ENCODE results near the gene GSE1.
A peak's percentile ranks its signal among the peaks of the same experiment; 100 is the strongest.

Gene GSE1

GRCh38 chr16:85680352-85680944, 67.3 kb downstream of the GSE1 start:
- no peak for DNase-seq (ENCODE audit: low read depth)

- no peak for DNase-seq (ENCODE audit: low read depth)
Measured at GRCh38 chr16:85681255-85681654, 68.1 kb downstream of the GSE1 start.

DNA sequence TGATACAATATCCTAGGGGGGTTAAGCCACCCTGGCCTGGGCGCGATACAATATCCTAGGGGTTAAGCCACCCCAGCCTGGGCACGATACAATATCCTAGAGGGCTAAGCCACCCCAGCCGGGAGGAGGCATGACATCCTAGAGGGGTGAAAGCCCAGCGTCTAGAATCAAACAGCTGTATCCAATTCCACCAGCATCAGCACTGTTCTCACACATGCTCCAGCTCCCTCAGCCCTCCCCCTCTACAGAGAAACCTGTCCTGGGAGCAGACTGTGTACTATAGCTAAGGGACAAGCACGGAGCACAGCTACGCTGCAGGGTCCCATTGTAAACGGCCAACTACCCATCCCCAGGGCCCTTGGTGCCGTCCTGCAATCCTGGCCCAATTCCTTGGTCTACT, 69.4 kb downstream of the GSE1 start:
- no peak for DNase-seq (ENCODE audit: low read depth)

DNA sequence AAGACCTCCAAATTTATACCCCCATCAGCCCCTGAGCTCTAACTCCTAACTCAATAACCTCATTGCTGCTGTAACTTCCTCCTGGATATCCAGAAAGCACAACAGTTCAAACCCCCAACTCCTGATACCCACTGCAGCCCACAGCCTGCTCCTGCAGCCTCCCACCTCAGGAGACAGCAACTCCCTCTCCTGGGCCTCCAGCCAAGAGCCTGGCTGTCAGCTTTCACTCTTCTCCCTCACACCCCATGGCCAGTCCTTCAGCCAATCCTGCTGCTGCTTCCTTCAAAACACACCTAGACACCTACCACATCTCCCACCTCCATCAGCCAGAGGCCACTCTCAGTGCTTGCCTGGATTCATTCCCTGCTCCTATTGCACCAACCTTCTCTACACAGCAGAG, 70.2 kb downstream of the GSE1 start:
- DNase-seq (ENCODE audit: low read depth): no peak

DNA sequence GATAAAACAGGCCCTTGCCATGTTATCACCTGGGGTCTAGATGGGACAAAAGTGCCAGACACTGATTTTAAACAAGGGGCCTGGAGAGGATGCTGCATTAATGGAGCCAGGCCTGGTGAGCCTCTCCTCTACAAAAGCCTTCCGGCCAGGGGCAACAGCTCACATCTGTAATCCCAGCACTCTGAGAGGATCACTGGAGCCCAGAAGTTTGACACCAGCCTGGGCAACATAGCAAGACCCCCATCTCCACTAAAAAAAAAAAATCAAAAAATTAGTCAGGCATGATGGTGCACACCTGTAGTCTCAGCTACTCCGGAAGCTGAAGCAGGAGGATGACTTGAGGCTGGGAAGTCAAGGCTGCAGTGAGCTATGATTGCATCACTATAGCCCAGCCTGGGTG, 72.1 kb downstream of the GSE1 start:
- no peak for DNase-seq (ENCODE audit: low read depth)

GRCh38 chr16:85686912-85687591, 73.9 kb downstream of the GSE1 start:
- DNase-seq (ENCODE audit: low read depth): no peak

DNA sequence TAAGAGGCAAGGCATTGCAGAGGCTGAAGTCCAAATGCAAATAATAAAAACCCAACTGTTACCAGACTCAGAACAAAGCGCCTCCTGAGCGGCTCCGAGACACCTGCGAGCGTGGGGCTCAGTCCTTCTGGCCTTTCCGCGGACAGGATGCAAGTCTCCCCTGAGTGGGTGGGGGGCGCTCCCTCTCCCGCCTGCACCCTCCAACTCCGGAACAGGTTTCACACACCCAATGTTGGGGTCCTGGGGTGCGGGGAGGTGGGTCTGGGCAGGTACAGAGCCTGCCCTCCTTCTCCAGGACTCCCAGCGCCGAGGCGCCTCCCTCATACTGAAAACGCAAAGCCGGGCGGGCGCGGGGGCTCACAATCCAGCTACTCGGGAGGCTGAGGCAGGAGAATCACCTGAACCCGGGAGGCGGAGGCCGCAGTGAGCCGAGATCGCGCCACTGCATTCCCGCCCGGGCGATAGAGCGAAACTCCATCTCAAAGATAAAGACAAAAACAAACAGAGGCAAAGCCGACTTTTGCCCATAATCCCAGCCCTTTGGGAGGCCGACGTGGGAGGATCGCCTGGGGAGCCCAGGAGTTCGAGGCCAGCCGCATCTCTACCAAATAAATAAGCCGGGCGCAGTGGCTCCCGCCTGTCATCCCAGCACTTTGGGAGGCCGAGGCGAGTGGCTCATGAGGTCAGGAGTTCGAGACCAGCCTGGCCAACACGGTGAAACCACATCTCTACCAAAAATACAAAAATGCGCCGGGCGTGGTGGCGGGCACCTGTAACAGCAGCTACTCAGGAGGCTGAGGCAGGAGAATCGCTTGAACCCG, 74.7 kb downstream of the GSE1 start:
- DNase-seq (ENCODE audit: low read depth): no peak

- DNase-seq (ENCODE audit: low read depth): peak; percentile 19
Measured at GRCh38 chr16:85688586-85689284, 75.6 kb downstream of the GSE1 start, which contains the start of gene GINS2. Gene GINS2 (minus strand): TSS chr16:85688954. CDS start chr16:85688898, 56 bp downstream.

- no peak for DNase-seq (ENCODE audit: low read depth)
Measured at GRCh38 chr16:85689285-85689949, 76.3 kb downstream of the GSE1 start.

GRCh38 chr16:85689950-85690320, 76.8 kb downstream of the GSE1 start:
- DNase-seq (ENCODE audit: low read depth): no peak

- DNase-seq (ENCODE audit: low read depth): no peak
Measured at GRCh38 chr16:85690469-85691064, 77.4 kb downstream of the GSE1 start.

- no peak for DNase-seq (ENCODE audit: low read depth)
Measured at GRCh38 chr16:85695196-85696128, 82.3 kb downstream of the GSE1 start.

DNA sequence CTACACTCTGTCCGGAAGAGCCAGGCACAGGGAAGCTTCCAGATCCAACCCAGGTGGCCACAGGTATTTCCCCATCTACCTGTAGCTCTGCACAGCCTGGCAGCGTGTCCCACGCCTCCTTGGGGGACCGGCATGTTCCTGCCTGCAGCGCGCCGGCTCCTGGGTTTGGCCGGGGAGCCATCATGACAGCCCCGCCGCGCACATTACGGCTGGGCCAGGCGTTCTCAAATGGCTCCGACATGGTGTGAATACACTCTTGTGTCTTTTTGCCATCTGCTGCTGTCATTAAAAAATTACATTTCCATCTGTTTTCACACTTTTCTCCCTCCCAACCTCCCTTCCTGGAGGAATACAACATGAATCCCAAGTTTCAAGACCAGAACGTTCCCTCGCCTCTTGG, 83.7 kb downstream of the GSE1 start:
- no peak for DNase-seq (ENCODE audit: low read depth)

DNA sequence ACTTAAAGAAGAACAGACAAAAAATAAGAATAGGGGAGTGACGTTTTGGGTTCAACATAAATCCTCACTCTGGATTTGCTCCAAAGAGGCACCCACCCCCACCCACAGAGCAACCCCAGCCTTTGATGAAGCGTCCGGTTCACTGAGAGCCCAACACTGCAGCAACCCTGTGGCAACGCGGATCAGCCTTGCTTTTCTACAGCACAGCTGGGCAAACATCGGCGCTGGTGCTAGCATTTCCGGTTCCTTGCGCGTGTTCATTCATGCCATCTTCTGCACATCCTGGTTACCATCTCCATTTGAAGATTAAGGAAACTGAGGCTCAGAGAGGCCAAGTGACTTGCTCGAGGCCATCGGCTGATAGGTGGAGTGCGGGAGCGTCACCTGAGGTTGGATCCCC, 84.3 kb downstream of the GSE1 start:
- no peak for DNase-seq (ENCODE audit: low read depth)

GRCh38 chr16:85698459-85698891, 85.4 kb downstream of the GSE1 start:
- DNase-seq (ENCODE audit: low read depth): no peak

DNA sequence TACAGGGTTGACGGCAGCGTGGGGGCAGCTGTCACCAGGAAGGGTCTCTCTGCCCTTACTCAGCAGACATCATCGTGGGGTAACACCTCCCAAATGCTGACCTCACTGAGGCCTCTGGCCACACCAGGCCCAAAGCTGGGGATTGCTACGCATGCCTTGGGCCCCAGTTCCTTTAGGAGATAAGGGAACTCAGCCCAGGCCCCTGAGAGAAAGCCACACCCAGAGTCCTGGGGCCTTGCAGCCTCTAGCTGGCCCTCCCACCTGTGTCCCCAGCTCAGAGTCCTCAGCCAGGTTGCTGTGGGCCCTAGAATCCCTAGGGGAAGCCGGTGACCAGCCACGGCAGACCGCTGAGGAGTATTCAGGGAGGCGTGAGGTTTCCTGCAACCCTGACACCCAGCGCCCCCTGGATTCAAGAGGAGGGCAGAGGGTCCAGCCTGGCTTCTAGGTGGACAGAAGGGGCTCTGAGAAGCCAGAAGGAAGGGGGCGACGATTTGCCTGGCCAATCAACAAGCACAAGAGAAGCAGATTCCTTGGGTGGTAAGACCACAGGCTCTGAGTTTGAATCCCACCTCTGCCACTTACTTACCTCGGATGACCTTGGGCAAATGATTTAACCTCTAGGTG, 85.9 kb downstream of the GSE1 start:
- no peak for DNase-seq (ENCODE audit: low read depth)

GRCh38 chr16:85699628-85700027, 86.5 kb downstream of the GSE1 start:
- no peak for DNase-seq (ENCODE audit: low read depth)

GRCh38 chr16:85704011-85704410, 90.9 kb downstream of the GSE1 start:
- no peak for DNase-seq (ENCODE audit: low read depth)

GRCh38 chr16:85704900-85705846, 92.1 kb downstream of the GSE1 start:
- no peak for DNase-seq (ENCODE audit: low read depth)

Data from non-pigmented ciliary epithelial cell (primary cell).